ENCODE data around the gene ACTR2. TPM values are rescaled to one million over a fixed set of nuclear protein-coding genes. Genes with fewer than 3 reads are reported as not detected.
A peak's percentile ranks its signal among the peaks of the same experiment; 100 is the strongest.
"Not testable (repeated sequence)": the region's sequence is repeated elsewhere in the genome, so short reads cannot be mapped to it uniquely, and the experiment has no call there.

Gene ACTR2
- total RNA-seq, 1 donor from 2014 or later: 124 TPM

- Mint-ChIP-seq H3K4me1 (no peaks in the 10 kb centered on the region), H3K36me3 (peaks cover 50% of the 10 kb centered on the region), H3K9me3 (peaks cover 1% of the 10 kb centered on the region), H3K27me3 (ENCODE audit: insufficient read depth, low read depth) (peaks cover 4% of the 10 kb centered on the region), H3K27ac (no peak overlapping the region), H3K4me3 (no peak overlapping the region)
- no peak overlapping the region for H3K4me3 ChIP-seq
- H3K4me1 ChIP-seq: no peaks in the 10 kb centered on the region
- no peak overlapping the region for H2AFZ ChIP-seq (replicated peaks)
- H3K79me2 ChIP-seq (ENCODE audit: low read depth): no peaks in the 10 kb centered on the region
- H3K4me2 ChIP-seq: no peak overlapping the region
- H3K36me3 ChIP-seq: no peaks in the 10 kb centered on the region
- H3F3A ChIP-seq (ENCODE audit: low read depth): no peaks in the 10 kb centered on the region
- no peak for DNase-seq (ENCODE audit: low spot score)
- no peak for TF ChIP-seq EZH2 (IDR thresholded peaks at IDR 0.05)
- TF ChIP-seq CTCF (IDR thresholded peaks at IDR 0.05): no peak
- no peak for TF ChIP-seq EZH2phosphoT487 (IDR thresholded peaks at IDR 0.05)
- no peaks in the 10 kb centered on the region for H3K9me3 ChIP-seq (ENCODE audit: low read depth)
- H4K20me1 ChIP-seq (ENCODE audit: low read depth): no peaks in the 10 kb centered on the region
- no peaks in the 10 kb centered on the region for H3K27me3 ChIP-seq
- no peak overlapping the region for H3K27ac ChIP-seq
- H3K9ac ChIP-seq: no peak overlapping the region
Observed at GRCh38 chr2:65313954-65314256, 86.3 kb downstream of the ACTR2 start.

DNA sequence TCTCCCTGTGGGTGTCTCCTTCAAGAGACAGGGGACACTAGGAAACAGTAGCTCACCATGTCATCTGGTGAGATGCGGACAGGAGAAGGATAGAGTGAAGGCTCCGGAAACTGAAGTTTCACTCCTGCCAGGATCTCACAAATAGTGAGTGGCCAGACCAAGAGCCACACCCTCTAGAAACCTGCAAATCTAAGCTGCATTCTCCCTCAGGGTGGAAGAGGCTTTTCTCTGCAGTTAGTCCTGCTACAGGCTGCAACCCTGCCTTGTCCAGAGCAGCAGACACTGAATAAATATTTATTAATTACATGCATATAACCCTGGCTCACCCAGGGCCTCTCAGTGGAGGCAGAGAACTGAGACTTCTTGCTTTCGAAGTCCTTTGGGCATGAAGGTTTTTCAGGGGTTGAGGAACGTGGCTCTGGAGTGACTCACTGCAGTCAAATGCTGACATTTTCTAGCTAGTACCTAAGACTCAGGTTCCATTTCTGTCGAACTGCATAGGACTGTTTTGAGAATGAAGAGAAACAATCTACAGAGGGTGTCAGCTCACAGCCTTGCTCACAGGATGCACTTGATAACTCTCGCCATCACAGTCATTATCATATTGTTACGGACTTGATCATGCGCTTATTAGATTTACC lies 87.3 kb downstream of the ACTR2 start:
- peaks cover 54% of the 10 kb centered on the region for H3K36me3 Mint-ChIP-seq
- peak overlapping the region; percentile 16 for H3K27ac Mint-ChIP-seq

GRCh38 chr2:65316072-65316471 lies 88.4 kb downstream of the ACTR2 start:
- no peak overlapping the region for H3K27ac Mint-ChIP-seq
- Histone ChIP-seq H4K20me1 (ENCODE audit: low read depth) (no peaks in the 10 kb centered on the region), H2AFZ (replicated peaks) (no peak overlapping the region), H3K4me3 (no peak overlapping the region), H3K4me1 (no peaks in the 10 kb centered on the region), H3K4me2 (no peak overlapping the region), H3K79me2 (ENCODE audit: low read depth) (no peaks in the 10 kb centered on the region), H3K9me3 (ENCODE audit: low read depth) (no peaks in the 10 kb centered on the region), H3F3A (ENCODE audit: low read depth) (no peaks in the 10 kb centered on the region), H3K36me3 (no peaks in the 10 kb centered on the region), H3K27ac (no peak overlapping the region), H3K27me3 (no peaks in the 10 kb centered on the region), H3K9ac (no peak overlapping the region)
- peaks cover 4% of the 10 kb centered on the region for H3K27me3 Mint-ChIP-seq (ENCODE audit: insufficient read depth, low read depth)
- H3K4me1 Mint-ChIP-seq: no peaks in the 10 kb centered on the region
- TF ChIP-seq EZH2 (IDR thresholded peaks at IDR 0.05): no peak
- no peak for TF ChIP-seq EZH2phosphoT487 (IDR thresholded peaks at IDR 0.05)
- no peak for TF ChIP-seq CTCF (IDR thresholded peaks at IDR 0.05)
- no peak for DNase-seq (ENCODE audit: low spot score)
- peaks cover 46% of the 10 kb centered on the region for H3K36me3 Mint-ChIP-seq
- H3K4me3 Mint-ChIP-seq: no peak overlapping the region
- peaks cover 1% of the 10 kb centered on the region for H3K9me3 Mint-ChIP-seq

More for the DNA sequence above, 87.3 kb downstream of the ACTR2 start:
- Histone ChIP-seq H2AFZ (replicated peaks) (no peak overlapping the region), H3K4me2 (no peak overlapping the region), H3K36me3 (no peaks in the 10 kb centered on the region), H3F3A (ENCODE audit: low read depth) (no peaks in the 10 kb centered on the region), H3K4me3 (no peak overlapping the region), H3K27ac (no peak overlapping the region), H3K27me3 (no peaks in the 10 kb centered on the region), H3K4me1 (no peaks in the 10 kb centered on the region), H3K9me3 (ENCODE audit: low read depth) (no peaks in the 10 kb centered on the region), H3K9ac (no peak overlapping the region), H3K79me2 (ENCODE audit: low read depth) (no peaks in the 10 kb centered on the region), H4K20me1 (ENCODE audit: low read depth) (no peaks in the 10 kb centered on the region)
- no peak for DNase-seq (ENCODE audit: low spot score)
- H3K4me3 Mint-ChIP-seq: no peak overlapping the region
- H3K27me3 Mint-ChIP-seq (ENCODE audit: insufficient read depth, low read depth): peaks cover 4% of the 10 kb centered on the region
- TF ChIP-seq EZH2phosphoT487 (IDR thresholded peaks at IDR 0.05) (no peak), EZH2 (IDR thresholded peaks at IDR 0.05) (no peak), CTCF (IDR thresholded peaks at IDR 0.05) (no peak)
- H3K9me3 Mint-ChIP-seq: peaks cover 1% of the 10 kb centered on the region
- H3K4me1 Mint-ChIP-seq: no peaks in the 10 kb centered on the region

DNA sequence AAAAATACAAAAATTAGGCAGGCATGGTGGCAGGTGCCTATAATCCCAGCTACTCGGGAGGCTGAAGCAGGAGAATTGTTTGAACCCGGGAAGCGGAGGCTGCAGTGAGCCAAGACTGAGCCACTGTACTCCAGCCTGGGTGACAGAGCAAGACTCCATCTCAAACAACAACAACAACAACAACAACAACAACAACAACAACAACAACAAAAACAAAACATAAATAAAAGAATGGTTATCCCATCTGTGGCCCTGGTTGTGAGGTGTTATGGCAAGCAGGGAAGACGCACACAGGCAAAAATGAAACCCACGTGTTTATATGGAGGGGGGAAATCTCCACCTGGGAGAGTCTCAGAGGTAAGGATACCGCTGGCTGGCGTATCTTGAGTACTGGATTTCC lies 89.7 kb downstream of the ACTR2 start:
- H3K9me3 ChIP-seq (ENCODE audit: low read depth); H3K9me3 Mint-ChIP-seq; H3K27me3 ChIP-seq; H2AFZ ChIP-seq (replicated peaks); H3K27ac ChIP-seq; H3K4me1 Mint-ChIP-seq; H3K27me3 Mint-ChIP-seq (ENCODE audit: insufficient read depth, low read depth); H3K27ac Mint-ChIP-seq; DNase-seq (ENCODE audit: low spot score); H3K4me1 ChIP-seq; H3K4me2 ChIP-seq; H3K4me3 ChIP-seq; H3K36me3 ChIP-seq; H4K20me1 ChIP-seq (ENCODE audit: low read depth); H3K4me3 Mint-ChIP-seq; H3K79me2 ChIP-seq (ENCODE audit: low read depth); H3K9ac ChIP-seq; H3F3A ChIP-seq (ENCODE audit: low read depth): not testable (repeated sequence)
- peaks cover 42% of the 10 kb centered on the region for H3K36me3 Mint-ChIP-seq

Data from neural progenitor cell (in vitro differentiated cells).